ENCODE results near the gene SPSB1. TPM values are rescaled to one million over a fixed set of nuclear protein-coding genes. Genes with fewer than 3 reads are reported as not detected.
A peak's percentile ranks its signal among the peaks of the same experiment; 100 is the strongest.

Gene SPSB1
- polyA plus RNA-seq (2012; ENCODE audit: insufficient read length, low read depth), result 34.9 TPM

- peak; percentile 78; the same call in 1 of the 2 replicates for TF ChIP-seq TAF1 (IDR thresholded peaks at IDR 0.05; ENCODE audit: borderline replicate concordance, insufficient read depth, low read length)
- TF ChIP-seq FOXP2 (optimal IDR thresholded peaks at IDR 0.05; ENCODE audit: borderline replicate concordance, extremely low read depth, extremely low read length, insufficient read depth), result no peak
- TF ChIP-seq SIN3A (IDR thresholded peaks at IDR 0.05; ENCODE audit: borderline replicate concordance, insufficient read depth, low read length), result no peak
- TF ChIP-seq POLR2AphosphoS5 (IDR thresholded peaks at IDR 0.05; ENCODE audit: low read depth, low read length), result peak; percentile 79
- TF ChIP-seq, protein P1, sequence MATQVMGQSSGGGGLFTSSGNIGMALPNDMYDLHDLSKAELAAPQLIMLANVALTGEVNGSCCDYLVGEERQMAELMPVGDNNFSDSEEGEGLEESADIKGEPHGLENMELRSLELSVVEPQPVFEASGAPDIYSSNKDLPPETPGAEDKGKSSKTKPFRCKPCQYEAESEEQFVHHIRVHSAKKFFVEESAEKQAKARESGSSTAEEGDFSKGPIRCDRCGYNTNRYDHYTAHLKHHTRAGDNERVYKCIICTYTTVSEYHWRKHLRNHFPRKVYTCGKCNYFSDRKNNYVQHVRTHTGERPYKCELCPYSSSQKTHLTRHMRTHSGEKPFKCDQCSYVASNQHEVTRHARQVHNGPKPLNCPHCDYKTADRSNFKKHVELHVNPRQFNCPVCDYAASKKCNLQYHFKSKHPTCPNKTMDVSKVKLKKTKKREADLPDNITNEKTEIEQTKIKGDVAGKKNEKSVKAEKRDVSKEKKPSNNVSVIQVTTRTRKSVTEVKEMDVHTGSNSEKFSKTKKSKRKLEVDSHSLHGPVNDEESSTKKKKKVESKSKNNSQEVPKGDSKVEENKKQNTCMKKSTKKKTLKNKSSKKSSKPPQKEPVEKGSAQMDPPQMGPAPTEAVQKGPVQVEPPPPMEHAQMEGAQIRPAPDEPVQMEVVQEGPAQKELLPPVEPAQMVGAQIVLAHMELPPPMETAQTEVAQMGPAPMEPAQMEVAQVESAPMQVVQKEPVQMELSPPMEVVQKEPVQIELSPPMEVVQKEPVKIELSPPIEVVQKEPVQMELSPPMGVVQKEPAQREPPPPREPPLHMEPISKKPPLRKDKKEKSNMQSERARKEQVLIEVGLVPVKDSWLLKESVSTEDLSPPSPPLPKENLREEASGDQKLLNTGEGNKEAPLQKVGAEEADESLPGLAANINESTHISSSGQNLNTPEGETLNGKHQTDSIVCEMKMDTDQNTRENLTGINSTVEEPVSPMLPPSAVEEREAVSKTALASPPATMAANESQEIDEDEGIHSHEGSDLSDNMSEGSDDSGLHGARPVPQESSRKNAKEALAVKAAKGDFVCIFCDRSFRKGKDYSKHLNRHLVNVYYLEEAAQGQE (IDR thresholded peaks at IDR 0.05; ENCODE audit: insufficient read depth in 1 of 2, low read depth in 2 of 2, low read length in 2 of 2), result no peak
Measured at GRCh38 chr1:9292361-9293240, at the start of gene SPSB1. TSS of gene SPSB1 (plus strand) at chr1:9292894. CDS start at chr1:9355892, 62,998 bp downstream.

- TF ChIP-seq SIN3A (IDR thresholded peaks at IDR 0.05; ENCODE audit: borderline replicate concordance, insufficient read depth, low read length), result no peak
- TF ChIP-seq POLR2AphosphoS5 (IDR thresholded peaks at IDR 0.05; ENCODE audit: low read depth, low read length), result no peak
- no peak for TF ChIP-seq FOXP2 (optimal IDR thresholded peaks at IDR 0.05; ENCODE audit: borderline replicate concordance, extremely low read depth, extremely low read length, insufficient read depth)
- TF ChIP-seq, protein P1 (IDR thresholded peaks at IDR 0.05; ENCODE audit: insufficient read depth in 1 of 2, low read depth in 2 of 2, low read length in 2 of 2), result no peak
- TF ChIP-seq TAF1 (IDR thresholded peaks at IDR 0.05; ENCODE audit: borderline replicate concordance, insufficient read depth, low read length), result no peak
Measured at GRCh38 chr1:9243066-9243739, 49.5 kb upstream of the SPSB1 start.

GRCh38 chr1:9244501-9245229 is 48.0 kb upstream of the SPSB1 start:
- TF ChIP-seq TAF1 (IDR thresholded peaks at IDR 0.05; ENCODE audit: borderline replicate concordance, insufficient read depth, low read length) (no peak), POLR2AphosphoS5 (IDR thresholded peaks at IDR 0.05; ENCODE audit: low read depth, low read length) (no peak), FOXP2 (optimal IDR thresholded peaks at IDR 0.05; ENCODE audit: borderline replicate concordance, extremely low read depth, extremely low read length, insufficient read depth) (no peak), SIN3A (IDR thresholded peaks at IDR 0.05; ENCODE audit: borderline replicate concordance, insufficient read depth, low read length) (no peak)
- TF ChIP-seq, protein P1 (IDR thresholded peaks at IDR 0.05; ENCODE audit: insufficient read depth in 1 of 2, low read depth in 2 of 2, low read length in 2 of 2), result 0 out of 4 replicates have a peak, but pooled peaks of 1 of the 2 experiments have one; percentile 14

GRCh38 chr1:9245230-9245619 is 47.5 kb upstream of the SPSB1 start:
- TF ChIP-seq, protein P1 (IDR thresholded peaks at IDR 0.05; ENCODE audit: insufficient read depth in 1 of 2, low read depth in 2 of 2, low read length in 2 of 2), result no peak
- TF ChIP-seq TAF1 (IDR thresholded peaks at IDR 0.05; ENCODE audit: borderline replicate concordance, insufficient read depth, low read length) (no peak), POLR2AphosphoS5 (IDR thresholded peaks at IDR 0.05; ENCODE audit: low read depth, low read length) (no peak), SIN3A (IDR thresholded peaks at IDR 0.05; ENCODE audit: borderline replicate concordance, insufficient read depth, low read length) (no peak), FOXP2 (optimal IDR thresholded peaks at IDR 0.05; ENCODE audit: borderline replicate concordance, extremely low read depth, extremely low read length, insufficient read depth) (no peak)
